GM18520 (cell line): ENCODE data around the gene SRSF3.
A peak's percentile ranks its signal among the peaks of the same experiment; 100 is the strongest.
"Not testable (repeated sequence)": the region's sequence is repeated elsewhere in the genome, so short reads cannot be mapped to it uniquely, and the experiment has no call there.

Experiments
- ATAC-seq: cut with Tn5 transposase; IDR thresholded peaks from one replicate; pipeline ENCODE4 v1.9.1; 2021; ENCODE audit not compliant: unreplicated experiment

Gene SRSF3

DNA sequence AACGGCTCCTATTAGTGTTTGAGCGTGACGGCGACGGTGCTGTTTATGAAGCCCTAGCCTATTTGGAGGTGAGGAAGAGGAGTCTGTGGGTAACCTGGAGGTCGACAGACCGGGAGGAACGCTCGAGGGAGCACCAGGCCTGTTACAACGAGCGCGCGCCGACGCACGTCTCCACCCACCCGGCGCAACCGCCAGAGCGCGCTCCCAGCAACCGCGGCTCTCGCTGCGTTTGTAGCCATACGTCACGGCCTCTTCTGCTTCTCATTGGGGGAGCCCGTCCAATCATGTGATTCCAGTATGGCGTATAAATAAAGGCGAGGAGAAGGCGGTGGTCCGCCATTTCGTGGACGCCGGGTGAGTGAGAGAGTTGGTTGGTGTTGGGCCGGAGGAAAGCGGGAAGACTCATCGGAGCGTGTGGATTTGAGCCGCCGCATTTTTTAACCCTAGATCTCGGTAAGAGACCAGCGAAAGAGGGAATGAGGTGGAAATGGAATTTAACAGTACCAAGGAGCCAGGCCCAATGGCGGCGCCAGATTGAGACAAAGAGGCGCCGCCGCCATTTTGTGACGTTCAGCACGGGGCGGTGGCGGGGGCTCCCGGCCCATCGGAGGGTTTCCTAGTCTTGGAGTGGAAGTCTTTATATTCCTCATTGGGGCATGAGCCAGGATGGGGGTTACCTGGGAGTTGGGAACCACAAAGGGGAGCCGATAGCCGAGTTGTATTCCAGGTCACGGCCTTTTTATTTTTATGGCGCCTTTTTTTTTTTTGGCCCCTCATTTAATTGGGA is at the start of gene SRSF3:
Gene SRSF3 (plus strand): TSS at position 334 of the 787 bp plus-strand sequence. CDS start 2,401 bp downstream, outside the sequence.
- peak; percentile 87 for ATAC-seq

DNA sequence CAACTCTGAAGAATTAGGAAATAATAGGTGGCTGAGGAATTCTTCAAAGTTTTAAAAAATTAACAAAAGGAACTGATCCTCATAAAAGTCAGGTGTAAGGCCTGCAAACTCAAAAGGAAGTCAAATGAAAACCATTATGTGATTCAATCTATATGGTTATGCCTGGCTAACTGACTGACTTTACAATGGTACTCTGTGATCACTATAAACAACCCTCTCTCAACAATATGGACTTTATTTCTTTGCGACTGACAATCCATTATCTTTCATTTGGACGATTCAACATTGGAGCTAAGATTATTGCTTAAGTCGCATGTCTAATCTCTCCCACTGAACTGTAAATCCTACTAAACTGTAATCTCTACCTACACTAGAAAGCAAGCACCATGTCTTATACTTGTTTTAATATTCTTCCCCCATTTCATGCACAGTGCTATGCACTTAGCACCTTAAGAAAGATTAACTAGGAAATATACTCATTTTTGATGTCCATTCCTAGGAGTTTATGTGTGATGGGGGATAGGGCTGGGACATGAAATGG is 48.3 kb upstream of the SRSF3 start:
- no peak for ATAC-seq

DNA sequence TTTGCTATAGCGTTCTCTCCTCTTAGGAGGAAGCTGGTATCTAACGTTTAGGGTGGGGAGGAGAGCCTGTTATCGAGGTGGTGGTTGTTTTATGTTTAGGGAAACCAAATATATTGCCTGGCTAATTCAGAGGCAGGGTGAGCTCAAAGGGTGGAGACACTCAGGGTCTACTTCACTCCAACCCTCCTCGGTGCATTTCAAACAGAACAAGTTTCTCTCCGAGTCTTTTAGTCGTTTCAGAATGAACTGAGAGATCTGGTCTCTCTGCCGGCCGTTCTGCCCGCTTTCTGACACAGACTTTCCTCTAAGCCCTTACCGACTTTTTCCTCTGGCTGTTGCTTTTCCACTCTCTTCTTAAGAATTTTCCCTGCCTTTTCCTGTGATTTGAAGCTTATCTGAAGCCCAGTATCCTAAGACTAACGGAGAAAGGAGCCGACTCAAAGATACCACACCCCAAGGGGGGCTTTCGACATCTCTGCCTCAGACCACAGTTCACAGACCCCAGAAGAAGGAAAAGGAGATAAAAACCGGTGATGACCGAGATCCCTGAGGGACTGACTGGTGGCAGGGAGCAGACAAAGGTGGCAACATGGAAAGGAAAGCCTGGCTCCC is 47.7 kb upstream of the SRSF3 start:
- ATAC-seq = no peak

DNA sequence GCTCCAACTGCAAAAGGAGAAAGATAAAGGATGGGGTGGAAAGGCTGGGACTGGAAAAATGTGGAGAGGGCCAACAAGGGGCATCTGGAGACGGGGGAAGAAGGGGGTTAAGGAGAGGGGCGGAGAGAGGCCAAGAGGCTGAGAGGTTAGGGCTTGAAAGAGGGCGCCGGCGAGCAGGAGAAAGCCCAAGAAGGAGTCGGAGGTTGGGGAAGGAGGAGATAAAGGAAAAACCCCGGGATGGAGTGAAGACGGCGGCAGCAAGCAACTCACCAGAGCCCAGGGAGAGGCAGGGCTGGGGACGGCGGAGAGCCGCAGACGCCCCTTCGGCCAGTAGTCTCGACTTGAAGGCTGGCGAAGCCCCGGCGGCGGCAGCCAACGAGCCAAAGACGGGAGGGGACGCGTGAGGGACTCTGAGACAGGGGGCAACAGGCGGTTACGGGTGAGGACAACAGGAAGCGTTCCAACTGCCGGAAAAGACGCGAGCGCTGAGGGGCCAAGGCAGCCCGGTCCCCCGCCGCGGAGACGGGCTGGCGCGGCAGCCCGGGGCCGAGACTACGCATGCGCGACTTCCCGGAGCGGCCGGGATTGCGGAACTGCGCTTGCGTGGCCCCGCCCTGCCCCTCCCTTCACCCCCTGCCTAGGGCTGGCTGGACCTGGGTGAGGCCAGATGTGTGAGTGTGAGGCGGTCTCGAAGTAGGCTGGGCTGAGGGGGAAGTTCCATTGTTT is 47.1 kb upstream of the SRSF3 start, which contains the start of gene STK38:
Gene STK38 (minus strand): TSS at position 560 of the 726 bp plus-strand sequence. CDS start 7,277 bp downstream, outside the sequence.
- ATAC-seq = peak; percentile 60

- no peak for ATAC-seq
Observed at GRCh38 chr6:36547646-36548400, 46.3 kb upstream of the SRSF3 start.

DNA sequence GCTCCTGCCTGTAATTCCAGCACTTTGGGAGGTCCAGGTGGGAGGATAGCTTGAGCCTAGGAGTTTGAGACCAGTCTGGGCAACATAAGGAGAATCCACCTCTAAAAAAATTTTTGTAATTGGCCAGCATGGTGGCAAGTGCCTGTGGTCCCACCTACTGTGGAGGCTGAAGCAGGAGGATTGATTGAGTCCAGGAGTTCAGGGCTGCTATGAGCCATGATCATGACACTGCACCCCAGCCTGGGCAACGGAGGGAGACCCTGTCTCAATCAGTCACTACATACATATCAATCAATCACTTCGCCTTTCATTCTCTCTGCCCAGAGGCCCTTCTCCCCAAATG is 45.8 kb upstream of the SRSF3 start:
- ATAC-seq = no peak

- ATAC-seq = no peak
Observed at GRCh38 chr6:36550473-36551000, 43.6 kb upstream of the SRSF3 start.

DNA sequence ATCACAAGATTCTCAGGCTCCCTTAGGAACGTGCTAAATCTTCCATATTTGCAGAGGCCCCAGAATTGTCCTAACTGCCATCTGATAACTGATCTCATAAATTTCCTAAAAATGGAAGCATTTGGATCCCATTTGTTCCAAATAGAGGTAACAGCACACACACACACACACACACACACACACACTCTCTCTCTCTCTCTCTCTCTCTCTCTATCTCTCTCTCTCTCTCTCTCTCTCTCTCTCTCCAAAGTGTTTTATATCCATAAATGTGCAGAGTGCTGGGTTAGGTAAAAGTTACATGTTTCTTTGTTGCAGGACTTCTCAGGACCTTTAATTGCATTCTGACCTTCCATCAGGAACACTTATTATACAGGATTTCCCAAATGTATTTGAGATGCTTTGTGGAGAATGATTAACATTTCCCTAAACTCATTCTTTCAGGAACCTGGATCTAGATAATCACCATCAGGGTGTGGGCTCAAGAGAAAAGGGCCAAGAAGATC is 38.4 kb upstream of the SRSF3 start:
- no peak for ATAC-seq

- no peak for ATAC-seq
Observed at GRCh38 chr6:36556281-36556680, 37.9 kb upstream of the SRSF3 start.

DNA sequence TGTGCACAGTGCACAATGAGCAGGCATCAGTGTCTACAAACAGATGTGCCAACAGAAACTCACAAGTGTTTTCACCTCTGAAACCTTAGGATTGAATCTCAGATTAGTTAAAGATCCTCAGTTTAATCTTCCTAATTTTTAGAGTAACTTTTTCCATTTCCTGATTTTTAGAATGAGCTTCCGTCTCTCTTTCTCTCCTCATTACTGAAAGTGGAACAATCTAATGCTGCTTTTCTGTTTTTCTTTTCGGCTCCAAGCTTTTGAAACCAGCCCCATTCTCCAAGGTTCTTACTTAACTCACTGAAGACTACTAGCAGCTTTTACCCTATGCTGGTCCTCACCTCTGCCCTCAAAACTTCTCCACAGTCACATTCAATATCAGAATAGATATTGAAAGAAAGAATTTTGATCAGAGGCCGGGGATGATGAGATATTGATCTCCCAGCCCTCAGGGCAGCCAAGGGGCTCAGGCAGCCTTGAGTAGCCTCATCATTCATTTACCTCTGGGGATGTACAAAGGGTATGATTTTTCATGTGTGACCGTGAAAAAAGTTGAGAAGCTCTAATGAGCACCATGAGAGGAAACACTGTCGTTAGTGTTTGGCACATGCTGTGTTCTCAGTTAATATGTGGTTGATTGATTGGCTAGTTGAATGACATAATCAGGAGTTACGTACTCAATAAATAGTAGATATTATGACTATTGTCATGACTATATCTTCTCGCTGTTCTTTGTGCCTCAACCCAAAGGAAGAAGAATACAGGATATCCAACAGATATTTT is 35.0 kb upstream of the SRSF3 start:
- no peak for ATAC-seq

- no peak for ATAC-seq
Observed at GRCh38 chr6:36560822-36561221, 33.3 kb upstream of the SRSF3 start.

GRCh38 chr6:36563237-36563927 is 30.8 kb upstream of the SRSF3 start:
- no peak for ATAC-seq

- no peak for ATAC-seq
Observed at GRCh38 chr6:36563928-36564284, 30.3 kb upstream of the SRSF3 start.

DNA sequence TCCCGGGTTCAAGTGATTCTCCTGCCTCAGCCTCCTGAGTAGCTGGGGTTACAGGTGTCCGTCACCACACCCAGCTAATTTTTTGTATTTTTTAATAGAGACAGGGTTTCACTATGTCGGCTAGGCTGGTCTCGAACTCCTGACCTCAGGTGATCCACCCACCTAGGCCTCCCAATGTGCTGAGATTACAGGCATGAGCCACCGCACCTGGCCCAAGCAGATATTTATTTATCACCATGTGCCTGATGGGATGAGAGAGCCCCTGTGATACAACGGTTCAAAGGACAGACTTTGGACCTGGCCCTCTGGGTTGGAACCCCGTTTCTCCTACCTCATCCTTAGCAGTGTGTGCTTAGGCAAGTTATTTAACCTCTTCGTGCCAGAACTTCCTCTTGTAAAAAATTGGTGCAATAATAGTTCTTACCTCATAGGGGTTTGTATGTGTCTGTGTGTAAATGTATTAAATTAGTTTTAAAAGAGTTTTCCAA is 27.7 kb upstream of the SRSF3 start:
- ATAC-seq = no peak

- ATAC-seq = no peak
Observed at GRCh38 chr6:36570264-36570663, 23.9 kb upstream of the SRSF3 start.

DNA sequence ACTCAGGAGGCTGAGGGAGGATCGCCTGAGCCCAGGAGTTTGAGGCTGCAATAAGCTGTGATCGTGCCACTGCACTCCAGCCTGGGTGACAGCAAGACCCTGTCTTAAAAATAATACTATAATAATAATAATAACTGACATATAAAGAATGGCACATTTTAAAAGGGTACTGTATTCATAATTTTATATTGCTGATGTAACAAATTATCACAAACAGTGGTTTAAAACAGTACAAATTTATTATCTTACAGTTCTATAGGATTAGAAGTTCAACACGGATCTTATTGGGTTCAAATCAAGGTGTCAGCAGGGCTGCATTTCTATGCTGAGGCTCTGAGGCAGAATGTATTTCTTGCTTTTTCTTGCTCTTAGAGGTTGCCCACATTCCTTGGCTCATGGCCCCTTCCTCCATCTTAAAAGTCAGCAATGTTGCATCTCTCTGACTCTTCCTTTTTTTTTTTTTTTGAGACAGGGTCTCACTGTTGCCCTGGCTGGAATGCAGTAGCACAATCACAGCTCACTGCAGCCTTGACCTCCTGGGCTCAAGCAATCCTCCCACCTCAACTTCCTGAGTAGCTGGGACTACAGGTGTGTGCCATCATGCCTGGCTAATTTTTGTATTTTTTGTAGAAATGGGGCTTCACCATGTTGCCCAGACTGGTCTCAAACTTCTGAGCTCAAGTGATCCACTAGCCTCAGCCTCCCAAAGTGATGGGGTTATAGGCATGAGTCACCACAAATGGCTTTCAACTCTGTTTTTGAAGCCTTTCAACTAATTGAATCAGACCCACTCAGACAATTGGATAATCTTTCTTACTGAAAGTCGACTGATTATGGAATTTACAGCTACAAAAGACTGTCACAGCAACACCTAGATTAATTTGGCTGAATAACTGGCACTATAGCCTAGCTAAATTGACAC is 22.8 kb upstream of the SRSF3 start:
- ATAC-seq = no peak

DNA sequence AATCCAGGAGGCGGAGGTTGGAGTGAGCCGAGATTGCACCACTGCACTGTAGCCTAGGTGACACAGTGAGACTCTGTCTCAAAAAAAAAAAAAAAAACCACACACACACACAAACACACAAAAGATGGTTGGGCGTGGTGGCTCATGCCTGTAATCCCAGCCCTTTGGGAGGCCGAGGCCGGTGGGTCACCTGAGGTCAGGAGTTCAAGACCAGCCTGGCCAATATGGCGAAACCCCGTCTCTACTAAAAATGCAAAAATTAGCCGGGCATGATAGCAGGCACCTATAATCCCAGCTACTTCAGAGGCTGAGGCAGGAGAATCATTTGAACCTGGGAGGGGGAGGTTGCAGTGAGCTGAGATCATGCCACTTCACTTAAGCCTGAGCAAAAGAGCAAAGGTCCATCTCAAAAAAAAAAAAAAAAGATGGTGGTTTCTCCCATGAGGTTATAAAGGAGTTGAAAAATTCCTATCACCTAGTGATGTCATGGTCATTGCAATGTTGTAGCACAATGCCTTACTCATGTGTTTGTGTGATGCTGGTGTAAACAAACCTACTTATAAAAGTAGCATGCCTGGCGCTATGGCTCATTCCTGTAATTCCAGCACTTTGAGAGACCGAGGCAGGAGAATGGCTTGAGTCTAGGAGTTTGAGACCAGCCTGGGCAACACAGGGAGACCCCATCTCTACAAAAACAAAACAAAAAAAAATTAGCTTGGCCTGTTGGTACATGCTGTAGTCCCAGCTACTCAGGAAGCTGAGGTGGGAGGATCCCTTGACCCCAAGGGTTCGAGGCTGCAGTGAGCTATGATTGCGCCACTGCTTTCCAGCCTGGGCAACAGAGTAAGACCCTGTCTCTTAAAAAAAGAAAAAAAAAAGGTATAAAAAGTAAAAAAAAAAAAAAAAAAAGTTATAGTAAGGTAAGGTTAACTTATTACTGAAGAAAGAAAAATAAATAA is 21.5 kb upstream of the SRSF3 start:
- not testable (repeated sequence) for ATAC-seq
